ENCODE measurements around the gene PRKAR2A.
"Not testable (repeated sequence)": the region's sequence is repeated elsewhere in the genome, so short reads cannot be mapped to it uniquely, and the experiment has no call there.

PRKAR2A gene

GRCh38 chr3:48770192-48770502, 77.5 kb downstream of the PRKAR2A start:
- no peak for DNase-seq

GRCh38 chr3:48765376-48765775, 82.3 kb downstream of the PRKAR2A start:
- DNase-seq: no peak

DNA sequence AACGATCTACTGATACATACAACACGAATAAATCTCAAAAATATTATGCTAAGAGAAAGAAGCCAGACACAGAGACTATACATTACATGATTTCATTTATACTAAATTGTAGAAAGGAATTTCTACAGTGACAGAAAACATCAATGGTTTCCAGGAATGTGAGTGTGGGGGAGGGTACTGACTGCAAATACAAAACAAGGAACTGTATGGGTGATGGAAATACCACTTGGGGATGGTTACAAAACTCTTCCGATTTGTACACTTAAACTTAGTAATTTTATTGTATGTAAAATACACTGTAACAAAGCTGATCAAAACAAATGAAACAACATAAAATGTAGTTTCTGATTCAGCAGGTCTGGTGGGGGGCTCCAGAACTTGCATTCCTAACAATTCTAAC, 84.9 kb downstream of the PRKAR2A start:
- no peak for DNase-seq

GRCh38 chr3:48759991-48760540, 87.6 kb downstream of the PRKAR2A start:
- not testable (repeated sequence) for DNase-seq

DNA sequence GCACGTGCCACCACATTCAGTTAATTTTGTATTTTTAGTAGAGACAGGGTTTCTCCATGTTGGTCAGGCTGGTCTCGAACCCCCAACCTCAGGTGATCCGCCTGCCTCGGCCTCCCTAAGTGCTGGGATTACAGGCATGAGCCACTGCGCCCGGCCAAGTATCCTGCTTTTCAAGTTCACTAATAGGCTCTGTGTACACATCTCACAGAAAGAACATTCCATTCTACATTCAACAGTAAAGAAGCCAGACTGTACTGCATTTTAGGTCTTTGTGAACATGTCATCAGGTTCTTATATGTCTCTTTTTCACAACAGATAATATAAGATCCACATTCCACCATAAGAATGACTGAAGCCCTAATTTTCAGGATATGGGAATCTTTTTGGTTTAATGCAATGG, 88.1 kb downstream of the PRKAR2A start:
- DNase-seq: not testable (repeated sequence)

DNA sequence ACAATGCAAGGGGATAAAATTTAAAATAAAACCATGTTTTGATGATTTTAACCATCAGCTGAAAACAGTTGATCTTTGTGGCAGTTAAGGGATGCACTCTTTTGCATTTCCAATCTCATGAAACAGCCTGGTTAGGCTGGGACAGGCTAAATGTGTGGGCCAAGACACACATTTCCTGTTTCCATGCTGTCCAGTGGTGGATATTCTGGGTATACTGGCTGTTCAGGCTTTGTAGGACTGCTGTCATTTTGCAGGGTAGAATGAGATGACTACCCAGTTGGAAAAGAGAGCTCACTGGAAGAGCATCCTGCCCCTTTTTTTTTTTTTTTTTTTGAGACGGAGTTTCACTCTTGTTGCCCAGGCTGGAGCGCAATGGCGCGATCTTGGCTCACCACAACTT, 88.6 kb downstream of the PRKAR2A start:
- no peak for DNase-seq

- no peak for DNase-seq
Measured at GRCh38 chr3:48756640-48757039, 91.0 kb downstream of the PRKAR2A start.

DNA sequence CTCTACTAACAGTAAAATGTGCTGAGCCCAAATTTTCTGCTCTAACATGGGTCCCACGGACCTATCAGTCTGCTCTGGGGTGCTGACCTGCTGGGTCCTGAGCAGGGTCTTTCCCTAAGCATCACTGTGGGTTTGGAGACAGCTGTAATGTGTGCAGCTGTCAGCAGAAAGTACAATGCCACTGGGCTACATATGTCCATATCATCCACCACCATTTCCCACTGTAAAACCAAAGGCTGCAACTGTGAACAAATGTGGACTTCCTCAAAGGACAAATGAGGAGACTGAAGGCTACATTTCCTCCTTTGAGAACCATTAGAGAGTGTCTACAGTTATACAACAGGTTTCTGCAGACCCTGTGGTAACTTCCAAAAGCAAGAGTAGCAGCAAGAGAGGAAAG, 96.8 kb downstream of the PRKAR2A start:
- no peak for DNase-seq

DNA sequence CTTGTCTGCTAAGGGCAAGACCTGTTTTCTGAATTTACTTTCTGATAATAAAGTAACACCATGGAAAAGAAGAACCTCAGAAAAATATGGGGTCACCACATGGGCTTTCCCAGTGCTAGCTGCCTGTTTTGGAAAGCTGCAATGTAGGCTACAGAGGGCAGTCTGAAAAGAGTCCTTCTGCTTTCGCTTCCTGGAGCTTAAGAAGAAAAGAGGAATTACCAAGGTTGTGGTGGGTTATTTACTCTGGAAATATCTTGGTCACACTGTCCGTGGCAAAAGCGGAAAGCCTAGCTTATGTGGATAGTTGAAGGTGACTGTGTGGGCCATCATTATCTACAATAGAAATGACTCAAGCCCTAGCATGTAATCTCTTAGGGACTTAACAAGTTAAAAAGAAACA, 98.9 kb downstream of the PRKAR2A start:
- DNase-seq: no peak

- no peak for DNase-seq
Measured at GRCh38 chr3:48747706-48748105, 100.0 kb downstream of the PRKAR2A start.

- DNase-seq: no peak
Measured at GRCh38 chr3:48747015-48747615, 100.6 kb downstream of the PRKAR2A start.

- DNase-seq: no peak
Measured at GRCh38 chr3:48743773-48744172, 103.9 kb downstream of the PRKAR2A start.

DNA sequence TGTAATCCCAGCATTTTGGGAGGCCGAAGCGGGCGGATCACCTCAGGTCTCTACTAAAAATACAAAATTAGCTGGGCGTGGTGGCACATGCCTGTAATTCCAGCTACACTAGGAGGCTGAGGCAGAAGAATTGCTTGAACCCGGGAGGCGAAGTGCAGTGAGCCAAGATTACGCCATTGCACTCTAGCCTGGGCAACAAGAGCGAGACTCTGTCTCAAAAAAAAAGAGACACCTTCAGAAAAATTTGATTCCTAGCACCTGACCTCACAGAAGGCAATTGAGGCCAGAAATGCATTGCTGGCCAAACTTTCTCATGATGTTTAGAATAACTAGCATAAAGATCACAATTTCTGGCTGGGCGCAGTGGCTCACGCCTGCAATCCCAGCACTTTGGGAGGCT, 106.4 kb downstream of the PRKAR2A start:
- not testable (repeated sequence) for DNase-seq

DNA sequence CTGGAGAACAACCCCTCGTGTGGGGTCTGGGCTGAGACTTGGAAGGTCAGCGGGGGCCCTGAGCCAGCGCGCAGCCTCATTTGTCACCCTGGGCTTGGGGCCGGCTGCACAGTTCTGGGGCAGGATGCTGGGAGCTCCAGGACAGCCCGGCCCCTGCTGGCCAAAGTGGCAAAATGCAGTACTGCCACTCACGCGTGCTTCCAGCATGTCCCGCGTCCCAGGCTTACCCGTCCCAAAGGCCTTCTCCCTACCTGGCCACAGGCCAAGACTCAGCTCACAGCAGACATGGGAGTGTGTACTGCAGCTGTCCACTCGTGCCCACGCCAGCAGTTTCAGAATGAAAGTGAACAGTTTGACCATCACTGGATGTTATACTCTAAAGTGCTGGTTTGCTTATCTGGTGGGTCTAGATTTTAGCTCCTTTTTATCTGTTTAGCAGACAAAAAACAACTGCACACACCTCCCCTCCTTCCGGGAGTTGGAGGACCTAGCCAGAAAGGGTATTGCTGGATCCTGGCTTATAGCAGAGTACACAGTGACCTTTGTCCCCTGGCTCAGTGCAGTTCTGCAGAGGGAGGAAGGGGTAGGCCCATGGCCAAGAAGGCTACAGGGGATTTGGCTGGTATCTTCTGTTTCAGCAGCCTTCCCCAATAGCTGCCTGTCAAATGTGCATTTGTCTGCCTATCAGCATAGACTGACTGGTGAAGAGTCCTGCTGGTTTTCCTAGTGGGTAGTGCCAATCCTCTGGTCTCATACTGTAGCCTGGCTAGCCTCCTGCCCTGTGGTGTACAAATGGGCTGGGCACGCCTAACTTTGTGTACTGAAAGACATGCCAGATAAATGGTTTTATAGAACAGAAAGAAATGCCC, 107.5 kb downstream of the PRKAR2A start:
- DNase-seq: peak; percentile 50

DNA sequence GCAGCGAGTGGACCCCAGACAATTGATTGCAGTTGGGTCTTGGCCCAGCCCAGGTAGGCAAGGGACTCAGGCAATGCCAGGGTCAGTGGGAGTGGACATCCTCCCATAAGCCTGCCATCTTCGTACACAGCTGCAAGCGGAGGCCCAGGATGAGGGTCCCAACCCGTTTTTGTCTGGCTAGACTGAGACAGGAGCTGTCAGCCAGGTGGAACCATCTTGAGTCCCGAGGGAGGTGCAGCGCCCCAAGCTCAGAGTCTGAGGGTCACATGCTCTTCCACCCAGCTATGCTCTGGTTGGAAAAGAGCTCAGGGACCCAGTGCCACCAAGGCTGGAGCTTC, 108.1 kb downstream of the PRKAR2A start:
- no peak for DNase-seq

- no peak for DNase-seq
Measured at GRCh38 chr3:48738926-48739616, 108.6 kb downstream of the PRKAR2A start.

DNA sequence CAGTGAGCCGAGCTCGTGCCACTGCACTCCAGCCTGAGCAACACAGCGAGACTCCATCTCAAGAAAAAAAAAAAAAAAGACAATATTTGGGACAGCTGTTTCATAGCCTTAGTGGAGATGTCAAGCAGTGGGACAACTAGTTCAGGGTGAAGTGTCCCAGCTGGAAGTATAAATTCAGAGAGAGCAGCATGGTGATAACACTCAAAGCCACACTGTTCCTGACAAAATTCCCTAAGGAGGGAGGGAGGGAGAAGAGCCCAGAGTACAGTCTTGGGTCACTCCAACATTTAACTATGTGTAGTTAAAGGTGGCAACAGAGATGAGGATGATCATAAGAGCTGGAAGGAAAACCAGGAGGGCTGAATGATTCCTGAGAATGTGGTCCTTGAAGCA, 109.5 kb downstream of the PRKAR2A start:
- DNase-seq: no peak

GRCh38 chr3:48735075-48735767, 112.5 kb downstream of the PRKAR2A start:
- DNase-seq: not testable (repeated sequence)

DNA sequence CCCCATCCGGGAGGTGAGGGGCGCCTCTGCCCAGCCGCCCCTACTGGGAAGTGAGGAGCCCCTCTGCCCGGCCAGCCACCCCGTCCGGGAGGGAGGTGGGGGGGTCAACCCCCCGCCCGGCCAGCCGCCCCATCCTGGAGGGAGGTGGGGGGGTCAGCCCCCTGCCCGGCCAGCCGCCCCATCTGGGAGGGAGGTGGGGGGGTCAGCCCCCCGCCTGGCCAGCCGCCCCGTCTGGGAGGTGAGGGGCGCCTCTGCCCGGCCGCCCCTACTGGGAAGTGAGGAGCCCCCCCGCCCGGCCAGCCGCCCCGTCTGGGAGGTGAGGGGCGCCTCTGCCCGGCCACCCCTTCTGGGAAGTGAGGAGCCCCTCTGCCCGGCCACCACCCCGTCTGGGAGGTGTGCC, 113.1 kb downstream of the PRKAR2A start:
- not testable (repeated sequence) for DNase-seq

DNA sequence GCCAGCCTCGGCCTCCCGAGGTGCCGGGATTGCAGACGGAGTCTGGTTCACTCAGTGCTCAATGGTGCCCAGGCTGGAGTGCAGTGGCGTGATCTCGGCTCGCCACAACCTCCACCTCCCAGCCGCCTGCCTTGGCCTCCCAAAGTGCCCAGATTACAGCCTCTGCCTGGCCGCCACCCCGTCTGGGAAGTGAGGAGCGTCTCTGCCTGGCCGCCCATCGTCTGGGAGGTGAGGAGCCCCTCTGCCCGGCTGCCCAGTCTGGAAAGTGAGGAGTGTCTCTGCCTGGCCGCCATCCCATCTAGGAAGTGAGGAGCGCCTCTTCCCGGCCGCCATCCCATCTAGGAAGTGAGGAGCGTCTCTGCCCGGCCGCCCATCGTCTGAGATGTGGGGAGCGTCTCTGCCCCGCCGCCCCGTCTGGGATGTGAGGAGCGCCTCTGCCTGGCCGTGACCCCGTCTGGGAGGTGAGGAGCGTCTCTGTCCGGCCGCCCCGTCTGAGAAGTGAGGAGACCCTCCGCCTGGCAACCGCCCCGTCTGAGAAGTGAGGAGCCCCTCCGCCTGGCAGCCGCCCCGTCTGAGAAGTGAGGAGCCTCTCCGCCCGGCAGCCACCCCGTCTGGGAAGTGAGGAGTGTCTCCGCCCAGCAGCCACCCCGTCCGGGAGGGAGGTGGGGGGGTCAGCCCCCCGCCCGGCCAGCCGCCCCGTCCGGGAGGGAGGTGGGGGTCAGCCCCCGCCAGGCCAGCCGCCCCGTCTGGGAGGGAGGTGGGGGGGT, 113.7 kb downstream of the PRKAR2A start:
- not testable (repeated sequence) for DNase-seq

DNA sequence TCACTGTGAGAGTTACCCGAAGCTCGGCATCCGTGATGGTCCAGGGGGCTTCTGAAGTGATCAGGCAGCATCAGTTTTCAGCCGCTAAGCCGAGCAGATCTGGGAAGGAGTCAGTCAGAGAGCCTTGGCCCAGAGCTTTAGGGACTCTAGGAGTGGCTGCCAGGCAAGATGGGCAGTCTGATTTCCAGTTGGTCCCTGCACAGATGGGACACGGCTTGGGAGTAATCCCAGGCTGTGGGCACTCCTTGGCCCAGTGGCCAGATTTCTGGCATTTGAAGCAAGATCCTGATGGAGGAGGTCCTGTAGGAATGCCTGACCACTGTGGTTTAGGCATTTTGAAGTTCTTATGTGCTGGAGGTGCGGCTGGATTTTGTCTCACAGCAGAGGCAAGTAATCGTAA, 120.2 kb downstream of the PRKAR2A start:
- no peak for DNase-seq

DNA sequence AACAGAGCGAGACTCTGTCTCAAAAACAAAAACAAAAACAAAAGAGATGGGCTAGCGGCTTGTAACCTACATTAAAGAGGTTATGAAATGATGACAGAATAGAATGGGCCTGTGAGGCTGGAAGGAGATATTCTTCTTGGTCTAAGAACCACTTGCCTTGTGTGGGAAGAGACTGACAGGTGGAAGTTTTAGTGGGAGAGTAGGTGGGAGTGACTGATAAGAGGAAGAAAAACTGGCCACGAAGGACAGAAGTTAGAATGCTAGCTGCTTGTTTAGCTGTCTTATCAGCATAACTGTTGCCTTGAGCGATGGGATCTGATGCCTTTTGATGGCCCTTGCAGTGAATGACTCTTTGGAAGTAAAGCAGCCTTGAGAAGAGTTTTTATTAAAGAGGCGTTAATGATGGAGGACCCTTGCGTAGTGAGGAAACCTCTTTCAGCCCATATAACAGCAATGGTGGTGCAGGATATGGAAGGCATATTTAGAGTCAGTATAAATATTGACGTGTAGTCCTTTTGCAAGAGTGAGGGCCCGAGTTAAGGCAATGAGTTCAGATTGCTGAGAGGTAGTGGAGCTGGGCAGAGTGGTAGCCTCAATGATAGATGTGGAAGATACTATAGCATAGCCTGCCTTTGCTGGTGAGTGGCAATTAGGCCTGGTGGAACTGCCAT, 122.4 kb downstream of the PRKAR2A start:
- not testable (repeated sequence) for DNase-seq

Data from activated naive CD4-positive, alpha-beta T cell treated with Interleukin-2 at 50 U/mL for 16 hours (primary cell).